K562 (cell line): ENCODE results near the gene EZH1. TPM values are rescaled to one million over a fixed set of nuclear protein-coding genes. Genes with fewer than 3 reads are reported as not detected.
"Not testable (repeated sequence)": the region's sequence is repeated elsewhere in the genome, so short reads cannot be mapped to it uniquely, and the experiment has no call there.

Experiments
- ATAC-seq: fragments of 200-7000 bp; cut with Tn5 transposase; 3 replicates; pipeline ENCODE4 v1.9.1; 2020; ENCODE audit warnings: moderate library complexity
- BruUV-seq: library from RNA; stranded (reverse); fragments of 400-500 nt; replicated peaks from 2 replicates; lab custom pipeline; 2021; lab: Mats Ljungman, UMichigan
- CTCF ChIA-PET: fragments of 300-600 bp; formaldehyde crosslinking; extraction: SDS; loops from one replicate; lab custom pipeline; 2021; ENCODE audit warnings: low intra/inter-chr PET ratio; lab: Yijun Ruan, JAX
- POLR2A ChIA-PET: fragments of 300-600, 350-650 bp; sonication (Branson Sonifier 250); formaldehyde crosslinking; extraction: SDS; loops from one replicate; lab custom pipeline; 2021; ENCODE audit warnings: antibody characterized with exemption, inconsistent platforms; lab: Yijun Ruan, JAX
- DNase-seq, 4 experiments: peaks; one replicate each; pipeline versions ENCODE4 v3.0.0 to v3.0.0-alpha.2; 2011 to 2018; ENCODE audit warnings: low spot score in 3 of 4, mixed read lengths in 3 of 4; ENCODE audit errors: extremely low read depth in 1 of 4
- FAIRE-seq: peaks from 2 replicates; lab custom pipeline; 2011; peaks lifted over from hg19 to GRCh38; lab: Jason Lieb, UNC
- H2AFZ ChIP-seq: 2 replicates; pipeline ENCODE4 v1.6.0; 2011; ENCODE audit warnings: low read depth, low read length, control low read depth, inconsistent platforms
- H3K27ac ChIP-seq: fragments of 200-600 bp; 3 replicates; pipeline ENCODE4 v1.8.0; 2011; ENCODE audit warnings: low read depth, mild to moderate bottlenecking, control low read depth, inconsistent platforms, low read length, moderate library complexity, mixed read lengths; ENCODE audit errors: extremely low read depth
- H3K27me3 ChIP-seq, 2 experiments: fragments of 300-600 bp in 1 of 2; 2 replicates in 1 of 2; 3 replicates in 1 of 2; pipeline versions ENCODE4 v1.6.0 to v1.8.0; 2011; ENCODE audit warnings: inconsistent platforms in 2 of 2, low read length in 2 of 2, mild to moderate bottlenecking in 1 of 2, mixed read lengths in 1 of 2, moderate library complexity in 1 of 2; ENCODE audit not compliant: control insufficient read depth in 2 of 2, insufficient read depth in 2 of 2
- H3K36me3 ChIP-seq: fragments of 300-600 bp; 3 replicates; pipeline ENCODE4 v1.8.0; 2011; ENCODE audit warnings: mild to moderate bottlenecking, low read length, inconsistent platforms; ENCODE audit not compliant: control insufficient read depth, insufficient read depth
- H3K4me1 ChIP-seq, 2 experiments: fragments of 200-600 bp in 1 of 2; replicated peaks in 1 of 2; 2 replicates in 1 of 2; 3 replicates in 1 of 2; pipeline versions ENCODE4 v1.5.1 to v1.8.0; 2011; ENCODE audit warnings: inconsistent platforms in 2 of 2, low read length in 2 of 2, mild to moderate bottlenecking in 1 of 2, mixed read lengths in 1 of 2, moderate library complexity in 1 of 2; ENCODE audit not compliant: control insufficient read depth in 2 of 2, insufficient read depth in 2 of 2
- H3K4me2 ChIP-seq: 2 replicates; pipeline ENCODE4 v1.6.1; 2011; ENCODE audit warnings: low read length, control low read depth, inconsistent platforms, mixed read lengths; ENCODE audit not compliant: insufficient read depth
- H3K4me3 ChIP-seq: fragments of 200-600 bp; sonication (generic), shearing (Covaris generic); 2 replicates; pipeline ENCODE4 v1.5.1; 2016; ENCODE audit warnings: control low read depth, inconsistent platforms
- H3K79me2 ChIP-seq: fragments of 200-600 bp; 3 replicates; pipeline ENCODE4 v1.8.0; 2011; ENCODE audit warnings: low read length, inconsistent platforms; ENCODE audit not compliant: control insufficient read depth, insufficient read depth
- H3K9ac ChIP-seq, 2 experiments: 2 replicates each; pipeline versions ENCODE4 v1.6.0 to v1.6.1; 2011; ENCODE audit warnings: low read depth in 2 of 2, low read length in 2 of 2, control low read depth in 1 of 2, inconsistent platforms in 1 of 2, mild to moderate bottlenecking in 1 of 2, mixed read lengths in 1 of 2; ENCODE audit not compliant: insufficient read depth in 1 of 2
- H3K9me1 ChIP-seq: one replicate; pipeline ENCODE4 v1.6.0; 2011; ENCODE audit warnings: inconsistent platforms, mild to moderate bottlenecking, low read length, moderate library complexity; ENCODE audit not compliant: control insufficient read depth, insufficient read depth
- H3K9me3 ChIP-seq: replicated peaks from 2 replicates; pipeline ENCODE4 v1.5.1; 2011; ENCODE audit warnings: low read depth, low read length, inconsistent platforms; ENCODE audit not compliant: control insufficient read depth, insufficient read depth
- H4K20me1 ChIP-seq: replicated peaks from 2 replicates; pipeline ENCODE4 v1.6.1; 2011; ENCODE audit warnings: low read length, inconsistent platforms, mixed read lengths; ENCODE audit not compliant: control insufficient read depth, insufficient read depth
- ARID1B ChIP-seq: fragments of 450-650 bp; IDR thresholded peaks from 2 replicates; pipeline ENCODE4 v1.6.1; 2016; ENCODE audit warnings: antibody characterized with exemption, mild to moderate bottlenecking, inconsistent platforms
- BCOR ChIP-seq: fragments of 450-650 bp; IDR thresholded peaks from 2 replicates; pipeline ENCODE4 v1.6.1; 2016
- BHLHE40 ChIP-seq: IDR thresholded peaks from 2 replicates; pipeline ENCODE4 v1.6.1; 2011; ENCODE audit warnings: low read length, improper control_type of control experiment
- CBFA2T3 ChIP-seq: fragments of 450-650 bp; IDR thresholded peaks from 2 replicates; pipeline ENCODE4 v1.6.1; 2017
- CEBPB ChIP-seq: fragments of 450-650 bp; IDR thresholded peaks from 2 replicates; pipeline ENCODE4 v1.6.1; 2016; ENCODE audit warnings: missing genetic modification characterization, missing compliant biosample characterization
- CEBPG ChIP-seq, 3 experiments: fragments of 200-800 bp in 1 of 3; sonication (Bioruptor generic) in 1 of 3; sonication (generic) in 1 of 3; formaldehyde crosslinking in 1 of 3; IDR thresholded peaks in 2 of 3; conservative IDR thresholded peaks in 1 of 3; 2 replicates each; pipeline versions ENCODE4 v1.6.1 to v1.8.0; 2016 to 2022; ENCODE audit warnings: missing compliant biosample characterization in 2 of 3, missing genetic modification characterization in 2 of 3, mild to moderate bottlenecking in 1 of 3, missing genetic modification reagents in 1 of 3
- CTBP1 ChIP-seq: fragments of 450-650 bp; IDR thresholded peaks from 2 replicates; pipeline ENCODE4 v1.6.1; 2016; ENCODE audit warnings: borderline replicate concordance
- CXXC5 ChIP-seq: fragments of 250-450 bp; sonication (Bioruptor Pico); IDR thresholded peaks from 2 replicates; pipeline ENCODE4 v1.8.0; 2022; ENCODE audit warnings: inconsistent platforms, mild to moderate bottlenecking, moderate library complexity
- HDAC1 ChIP-seq, 2 experiments: fragments of 450-650 bp; IDR thresholded peaks; 2 replicates each; pipeline ENCODE4 v1.6.1; 2016 to 2017; ENCODE audit warnings: inconsistent platforms in 1 of 2, mild to moderate bottlenecking in 1 of 2, moderate library complexity in 1 of 2
- HDAC2 ChIP-seq: fragments of 450-650 bp; IDR thresholded peaks from 2 replicates; pipeline ENCODE4 v1.6.1; 2016; ENCODE audit warnings: mild to moderate bottlenecking
- HES1 ChIP-seq: fragments of 450-650 bp; IDR thresholded peaks from 2 replicates; pipeline ENCODE4 v1.6.1; 2016; ENCODE audit warnings: low read depth, mild to moderate bottlenecking, moderate library complexity
- KDM1A ChIP-seq, 2 experiments: fragments of 450-650 bp; IDR thresholded peaks; 2 replicates each; pipeline ENCODE4 v1.6.1; 2016; ENCODE audit warnings: mild to moderate bottlenecking in 2 of 2
- NR2C2 ChIP-seq, 2 experiments: fragments of 200-800 bp in 1 of 2; sonication (Bioruptor generic) in 1 of 2; sonication (generic) in 1 of 2; formaldehyde crosslinking in 1 of 2; IDR thresholded peaks; 2 replicates each; pipeline versions ENCODE4 v1.6.1 to v1.8.0; 2016 to 2022; ENCODE audit warnings: mild to moderate bottlenecking in 1 of 2, missing compliant biosample characterization in 1 of 2, missing genetic modification characterization in 1 of 2, missing genetic modification reagents in 1 of 2
- NRF1 ChIP-seq, 2 experiments: fragments of 450-650 bp; IDR thresholded peaks in 1 of 2; conservative IDR thresholded peaks in 1 of 2; 2 replicates each; pipeline ENCODE4 v1.6.1; 2014; ENCODE audit warnings: mild to moderate bottlenecking in 2 of 2
- RCOR1 ChIP-seq, 2 experiments: IDR thresholded peaks; 2 replicates each; pipeline ENCODE4 v1.6.1; 2012; ENCODE audit warnings: low read depth in 2 of 2, low read length in 2 of 2, borderline replicate concordance in 1 of 2, improper control_type of control experiment in 1 of 2
- SMAD4 ChIP-seq: fragments of 250-450 bp; sonication (Bioruptor Pico); conservative IDR thresholded peaks from 2 replicates; pipeline ENCODE4 v1.8.0; 2021; ENCODE audit warnings: inconsistent platforms, mild to moderate bottlenecking, moderate library complexity
- SMARCA4 ChIP-seq: fragments of 450-650 bp; IDR thresholded peaks from 2 replicates; pipeline ENCODE4 v1.6.1; 2016
- SOX6 ChIP-seq: fragments of 450-650 bp; IDR thresholded peaks from 2 replicates; pipeline ENCODE4 v1.6.1; 2014; ENCODE audit warnings: mild to moderate bottlenecking
- SPI1 ChIP-seq: IDR thresholded peaks from 2 replicates; pipeline ENCODE4 v1.6.1; 2011; ENCODE audit warnings: low read depth, low read length, control low read depth, borderline replicate concordance
- TCF3 ChIP-seq: sonication (generic); formaldehyde crosslinking; IDR thresholded peaks from 2 replicates; pipeline ENCODE4 v1.4.0; 2020; ENCODE audit warnings: mild to moderate bottlenecking, missing genetic modification reagents
- WGBS: fragments of 100-300 bp; shearing (Covaris generic); methylation state at CpG from one replicate; pipeline ENCODE4 v1.1.6; 2016; ENCODE audit warnings: low coverage, mixed read lengths; ENCODE audit not compliant: insufficient coverage; ENCODE audit errors: missing lambda C conversion rate; 5-methylcytosine and 5-hydroxymethylcytosine counted together
- in situ Hi-C: fragments of 300-500 bp; cut with MboI; formaldehyde crosslinking; loops from 4 replicates; pipeline ENCODE4 v1.15.0; 2018; ENCODE audit warnings: inconsistent platforms, mixed read lengths
- intact Hi-C: fragments of 100-400 bp; cut with micrococcal nuclease; formaldehyde crosslinking; loops from 2 replicates; pipeline ENCODE4 v1.14.2; 2022
- polyA plus RNA-seq, 8 experiments: library from polyadenylated mRNA; depleted of rRNA in 4 of 8; stranded (reverse) in 5 of 8; unstranded in 3 of 8; fragments of >200 nt; fragmentation: Nextera tagmentation in 2 of 8; fragmentation: Illumina TruSeq in 1 of 8; extraction: Ambion mirVana in 2 of 8; extraction: Trizol in 1 of 8; gene quantifications; 2 replicates each; pipeline versions ENCODE4 v1.2.1 to v1.2.3, GENCODE V29; 2011 to 2014; ENCODE audit warnings: inconsistent platforms in 1 of 8, missing spikeins in 1 of 8
- total RNA-seq, 7 experiments: library from RNA; depleted of rRNA in 6 of 7; stranded (reverse); fragments of >200 nt in 6 of 7; fragmentation: Illumina TruSeq in 2 of 7; extraction: Trizol in 2 of 7; gene quantifications; 2 replicates each; pipeline versions ENCODE4 v1.2.1 to v1.2.3, GENCODE V29; 2011 to 2021; ENCODE audit warnings: low replicate concordance in 1 of 7

The EZH1 gene
- total and polyA plus RNA-seq, 9 of the 15 experiments (the other 6 are each of a cell fraction or from before 2014, with no cell fraction given) = 8.6 to 40.8 (median 22.9) TPM

DNA sequence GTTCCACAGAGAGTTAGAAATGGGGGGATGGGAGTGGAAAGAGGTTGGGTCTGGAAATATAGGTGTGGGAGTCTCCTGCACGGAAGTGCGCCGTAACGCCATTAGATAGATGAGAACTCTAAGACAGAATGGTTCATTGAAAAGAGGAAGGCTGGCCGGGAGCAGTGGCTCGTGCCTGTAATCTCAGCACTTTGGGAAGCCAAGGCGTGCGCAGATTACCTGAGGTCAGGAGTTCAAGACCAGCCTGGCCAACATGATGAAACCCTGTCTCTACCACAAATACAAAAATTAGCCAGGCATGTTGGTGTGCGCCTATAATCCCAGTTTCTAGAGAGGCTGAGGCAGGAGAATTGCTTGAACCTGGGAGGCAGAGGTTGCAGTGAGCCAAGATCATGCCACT lies 23.2 kb upstream of the EZH1 start:
- H3K9me1 ChIP-seq; H3K27ac ChIP-seq; intact Hi-C loops; H3K4me3 ChIP-seq; DNase-seq; H4K20me1 ChIP-seq; H3K9ac ChIP-seq; CTCF ChIA-PET; H3K9me3 ChIP-seq; FAIRE-seq; H3K79me2 ChIP-seq; BruUV-seq; in situ Hi-C loops; H3K36me3 ChIP-seq; H3K27me3 ChIP-seq; TF ChIP-seq NR2C2 (CRISPR knock-in tag; IDR thresholded peaks at IDR 0.05): not testable (repeated sequence)
- peak; percentile 89 to 92 for TF ChIP-seq KDM1A (IDR thresholded peaks at IDR 0.05)
- TF ChIP-seq SOX6 = peak; percentile 51; the same call in 1 of the 2 replicates
- 0 out of 2 replicates have a peak, but pooled peaks have one; percentile 45 for TF ChIP-seq CEBPG (CRISPR knock-in tag; IDR thresholded peaks at IDR 0.05)
- peak; percentile 6 to 62; a peak in 2 of 4 replicates for TF ChIP-seq CEBPG (tag; conservative IDR thresholded peaks at IDR 0.05 in 1 of 2, IDR thresholded peaks at IDR 0.05 in 1 of 2)
- 0 out of 2 replicates have a peak, but pooled peaks have one; percentile 31 for TF ChIP-seq CBFA2T3
- peak; percentile 58 to 59 for TF ChIP-seq NRF1 (conservative IDR thresholded peaks at IDR 0.05 in 1 of 2, IDR thresholded peaks at IDR 0.05 in 1 of 2)
- TF ChIP-seq CXXC5 = peak; percentile 76
- TF ChIP-seq HES1 = peak; percentile 60; the same call in 1 of the 2 replicates
- TF ChIP-seq SMAD4 = 0 out of 2 replicates have a peak, but pooled peaks have one; percentile 25
- TF ChIP-seq SPI1 = peak; percentile 86; the same call in 1 of the 2 replicates
- peak; percentile 32; the same call in 1 of the 2 replicates for TF ChIP-seq BCOR
- TF ChIP-seq SMARCA4 = 0 out of 2 replicates have a peak, but pooled peaks have one; percentile 30
- peak; percentile 88 for TF ChIP-seq BHLHE40
- peak; percentile 33 for TF ChIP-seq ARID1B
- TF ChIP-seq NR2C2 (tag; IDR thresholded peaks at IDR 0.05) = peak; percentile 47
- TF ChIP-seq RCOR1 (IDR thresholded peaks at IDR 0.05; ENCODE audit: borderline replicate concordance in 1 of 2, low read depth in 2 of 2, low read length in 2 of 2) = peak in 1 of 2 experiments; percentile 70; a peak in 3 of 4 replicates
- TF ChIP-seq CTBP1 = peak; percentile 20; the same call in 1 of the 2 replicates
- 0 out of 2 replicates have a peak, but pooled peaks have one; percentile 14 for TF ChIP-seq CEBPB
- TF ChIP-seq TCF3 = peak; percentile 28
- peak in 1 of 2 experiments; percentile 73; a peak in 2 of 4 replicates for TF ChIP-seq HDAC1 (IDR thresholded peaks at IDR 0.05)
- TF ChIP-seq HDAC2 = peak; percentile 50; the same call in 1 of the 2 replicates
- peak; percentile 9; the same call in 2 of the 3 replicates for ATAC-seq
- POLR2A ChIA-PET = interaction anchor here (1.6 kb wide), 1 partner anchor 50 kb away, joined by 3 read pairs; no protein-coding TSS in a partner anchor
- peaks cover 14 to 15% of the 10 kb centered on the region in 2 experiments; a peak in 3 of 5 replicates for H3K4me1 ChIP-seq
- H3K4me2 ChIP-seq = peak overlapping the region; percentile 30; the same call in 1 of the 2 replicates
- peak overlapping the region; percentile 87 for H2AFZ ChIP-seq
- 6% methylated on average over 9 of the region's 9 CpGs for WGBS
